HEK293 (cell line): ENCODE data around the gene LRCH4.

Source experiments
- BCL11B ChIP-seq: fragments of 450-650 bp; formaldehyde crosslinking; IDR thresholded peaks from 2 replicates; pipeline ENCODE4 v1.5.1; 2016; ENCODE audit warnings: low read depth, missing biosample characterization, missing genetic modification characterization
- EGR2 ChIP-seq: fragments of 450-650 bp; formaldehyde crosslinking; IDR thresholded peaks from 2 replicates; pipeline ENCODE4 v1.5.1; 2016; ENCODE audit warnings: low read depth, missing biosample characterization, missing genetic modification characterization
- GLIS1 ChIP-seq: fragments of 450-650 bp; formaldehyde crosslinking; IDR thresholded peaks from 2 replicates; pipeline ENCODE4 v1.5.1; 2016; ENCODE audit warnings: missing biosample characterization, missing genetic modification characterization
- GLIS2 ChIP-seq: fragments of 450-650 bp; formaldehyde crosslinking; IDR thresholded peaks from 2 replicates; pipeline ENCODE4 v1.5.1; 2016; ENCODE audit warnings: missing biosample characterization, missing genetic modification characterization
- KLF10 ChIP-seq: fragments of 450-650 bp; IDR thresholded peaks from 2 replicates; pipeline ENCODE4 v1.5.1; 2018; ENCODE audit warnings: missing biosample characterization, mild to moderate bottlenecking, missing genetic modification characterization
- OSR2 ChIP-seq: fragments of 450-650 bp; formaldehyde crosslinking; IDR thresholded peaks from 2 replicates; pipeline ENCODE4 v1.5.1; 2016; ENCODE audit warnings: missing biosample characterization, missing genetic modification characterization
- OVOL3 ChIP-seq: fragments of 450-650 bp; formaldehyde crosslinking; IDR thresholded peaks from 2 replicates; pipeline ENCODE4 v1.5.1; 2016; ENCODE audit warnings: missing biosample characterization, missing genetic modification characterization
- PRDM1 ChIP-seq: fragments of 450-650 bp; formaldehyde crosslinking; IDR thresholded peaks from 2 replicates; pipeline ENCODE4; 2016; ENCODE audit warnings: missing biosample characterization, missing genetic modification characterization
- SALL2 ChIP-seq: fragments of 450-650 bp; formaldehyde crosslinking; IDR thresholded peaks from 2 replicates; pipeline ENCODE4 v1.5.0; 2017; ENCODE audit warnings: missing biosample characterization, mild to moderate bottlenecking, missing genetic modification characterization, borderline replicate concordance
- SETDB1 ChIP-seq: IDR thresholded peaks from one replicate; pipeline ENCODE4 v1.6.1; 2017; ENCODE audit warnings: mild to moderate bottlenecking, low read length, moderate library complexity, mixed read lengths; ENCODE audit not compliant: insufficient read length
- TCF7L2 ChIP-seq: IDR thresholded peaks from 2 replicates; pipeline ENCODE4 v1.6.1; 2011; ENCODE audit warnings: low read depth, mild to moderate bottlenecking, inconsistent platforms, low read length, moderate library complexity, borderline replicate concordance
- ZBTB8A ChIP-seq: fragments of 450-650 bp; formaldehyde crosslinking; IDR thresholded peaks from 2 replicates; pipeline ENCODE4 v1.5.1; 2016; ENCODE audit warnings: missing biosample characterization, missing genetic modification characterization
- ZIC2 ChIP-seq: fragments of 450-650 bp; formaldehyde crosslinking; IDR thresholded peaks from 2 replicates; pipeline ENCODE4 v1.5.1; 2016; ENCODE audit warnings: missing biosample characterization, missing genetic modification characterization
- ZNF146 ChIP-seq: fragments of 450-650 bp; formaldehyde crosslinking; IDR thresholded peaks from 2 replicates; pipeline ENCODE4 v1.5.1; 2016; ENCODE audit warnings: missing biosample characterization, missing genetic modification characterization
- ZNF174 ChIP-seq: fragments of 450-650 bp; formaldehyde crosslinking; IDR thresholded peaks from 2 replicates; pipeline ENCODE4 v1.5.0; 2017; ENCODE audit warnings: missing biosample characterization, mild to moderate bottlenecking, missing genetic modification characterization
- ZNF416 ChIP-seq: fragments of 450-650 bp; formaldehyde crosslinking; IDR thresholded peaks from 2 replicates; pipeline ENCODE4 v1.5.1; 2016; ENCODE audit warnings: missing biosample characterization, missing genetic modification characterization
- ZNF473 ChIP-seq: fragments of 450-650 bp; formaldehyde crosslinking; IDR thresholded peaks from 2 replicates; pipeline ENCODE4 v1.5.1; 2017; ENCODE audit warnings: missing biosample characterization, missing genetic modification characterization
- ZNF529 ChIP-seq: fragments of 450-650 bp; formaldehyde crosslinking; IDR thresholded peaks from 2 replicates; pipeline ENCODE4 v1.5.1; 2017; ENCODE audit warnings: missing genetic modification characterization, missing biosample characterization; ENCODE audit not compliant: insufficient replicate concordance
- ZNF555 ChIP-seq: fragments of 450-650 bp; formaldehyde crosslinking; conservative IDR thresholded peaks from 2 replicates; pipeline ENCODE4 v1.5.1; 2017; ENCODE audit warnings: missing biosample characterization, mild to moderate bottlenecking, missing genetic modification characterization, inconsistent platforms
- ZNF560 ChIP-seq: fragments of 450-650 bp; formaldehyde crosslinking; IDR thresholded peaks from 2 replicates; pipeline ENCODE4 v1.5.1; 2017; ENCODE audit warnings: missing biosample characterization, missing genetic modification characterization, borderline replicate concordance
- ZNF610 ChIP-seq: fragments of 450-650 bp; formaldehyde crosslinking; IDR thresholded peaks from 2 replicates; pipeline ENCODE4 v1.5.1; 2016; ENCODE audit warnings: missing biosample characterization, missing genetic modification characterization, borderline replicate concordance
- ZNF830 ChIP-seq: fragments of 450-650 bp; IDR thresholded peaks from 2 replicates; pipeline ENCODE4 v1.5.0; 2018; ENCODE audit warnings: missing biosample characterization, missing genetic modification characterization, low read depth, mild to moderate bottlenecking, moderate library complexity
- ZSCAN16 ChIP-seq: fragments of 450-650 bp; formaldehyde crosslinking; IDR thresholded peaks from 2 replicates; pipeline ENCODE4 v1.5.1; 2016; ENCODE audit warnings: missing biosample characterization, missing genetic modification characterization
- ZSCAN30 ChIP-seq: fragments of 450-650 bp; IDR thresholded peaks from 2 replicates; pipeline ENCODE4 v1.5.1; 2018; ENCODE audit warnings: missing biosample characterization, mild to moderate bottlenecking, missing genetic modification characterization, moderate library complexity
- TF ChIP-seq, protein P1 (sequence below): fragments of 450-650 bp; formaldehyde crosslinking; IDR thresholded peaks from 2 replicates; pipeline ENCODE4 v1.5.1; 2016; ENCODE audit warnings: missing biosample characterization, missing genetic modification characterization
- TF ChIP-seq, protein P2 (sequence below): fragments of 450-650 bp; formaldehyde crosslinking; IDR thresholded peaks from 2 replicates; pipeline ENCODE4 v1.5.1; 2016; ENCODE audit warnings: missing biosample characterization, missing genetic modification characterization
- TF ChIP-seq, protein P3 (sequence below): fragments of 450-650 bp; formaldehyde crosslinking; IDR thresholded peaks from 2 replicates; pipeline ENCODE4 v1.5.1; 2016; ENCODE audit warnings: missing biosample characterization, missing genetic modification characterization
- TF ChIP-seq, protein P4 (sequence below): fragments of 450-650 bp; formaldehyde crosslinking; IDR thresholded peaks from 2 replicates; pipeline ENCODE4 v1.5.1; 2016; ENCODE audit warnings: missing biosample characterization, missing genetic modification characterization
- TF ChIP-seq, protein P5 (sequence below): fragments of 450-650 bp; IDR thresholded peaks from 2 replicates; pipeline ENCODE4 v1.5.1; 2018; ENCODE audit warnings: missing biosample characterization, missing genetic modification characterization

Gene LRCH4

DNA sequence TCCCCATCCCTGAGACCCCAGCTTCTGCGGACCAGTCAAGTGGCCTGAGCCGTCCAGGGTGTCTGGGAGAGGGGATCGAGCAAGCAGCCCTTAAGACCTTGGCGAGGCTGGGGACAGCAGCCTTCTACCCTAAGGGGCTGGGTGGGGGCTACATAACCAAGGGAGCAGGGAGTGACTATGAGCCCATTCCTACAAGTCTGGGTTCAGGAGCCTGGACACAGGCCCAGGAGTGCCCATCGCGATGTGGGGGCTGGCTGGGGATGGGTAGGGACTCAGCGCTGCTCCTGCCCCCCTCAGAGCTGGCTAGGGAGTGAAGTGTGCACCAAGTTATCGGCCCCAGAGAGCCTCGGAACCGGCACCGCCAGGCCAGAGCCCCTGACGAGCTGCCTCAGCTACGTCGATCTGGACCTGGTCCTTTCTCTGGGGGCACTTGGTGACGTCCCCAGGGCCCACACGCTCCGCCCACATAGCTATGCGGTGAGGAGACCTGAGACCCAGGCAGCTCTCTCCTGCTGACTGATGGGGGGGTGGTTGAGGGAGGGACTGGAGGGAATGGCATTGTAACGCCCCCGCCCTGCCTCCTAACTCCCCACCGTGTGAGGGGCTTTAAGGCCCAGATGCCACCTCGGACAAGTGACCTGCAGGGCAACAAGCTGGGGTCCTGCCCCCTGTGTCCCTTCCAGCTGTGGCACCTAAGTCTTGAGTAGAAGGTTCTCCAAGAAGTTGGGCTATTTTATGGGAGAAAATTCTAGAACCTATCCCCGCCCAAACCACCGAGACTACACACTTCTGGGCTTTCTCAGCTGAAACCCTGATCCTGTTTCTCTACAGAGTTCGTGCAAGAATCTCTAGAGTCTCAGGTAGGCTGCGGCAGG, 14.7 kb downstream of the LRCH4 start (continued):
- TF ChIP-seq ZNF830 (tag by site-specific recombination) (no peak), ZIC2 (tag by site-specific recombination) (peak; percentile 48), ZSCAN16 (tag by site-specific recombination) (no peak), ZBTB8A (tag by site-specific recombination) (no peak), ZNF473 (no peak), ZNF555 (no peak), GLIS2 (tag by site-specific recombination) (peak; percentile 81), ZNF146 (tag by site-specific recombination) (no peak), ZNF174 (no peak), KLF10 (tag by site-specific recombination) (no peak), EGR2 (peak; percentile 82), ZNF416 (tag by site-specific recombination) (no peak), OSR2 (no peak), PRDM1 (tag by site-specific recombination) (no peak), GLIS1 (tag by site-specific recombination) (peak; percentile 70), ZNF560 (no peak), TCF7L2 (no peak), BCL11B (tag by site-specific recombination) (no peak), ZNF610 (no peak), ZNF529 (tag by site-specific recombination) (no peak), SETDB1 (no peak), SALL2 (tag by site-specific recombination) (no peak), OVOL3 (tag by site-specific recombination) (no peak), ZSCAN30 (tag by site-specific recombination) (no peak)
- TF ChIP-seq, protein P1, sequence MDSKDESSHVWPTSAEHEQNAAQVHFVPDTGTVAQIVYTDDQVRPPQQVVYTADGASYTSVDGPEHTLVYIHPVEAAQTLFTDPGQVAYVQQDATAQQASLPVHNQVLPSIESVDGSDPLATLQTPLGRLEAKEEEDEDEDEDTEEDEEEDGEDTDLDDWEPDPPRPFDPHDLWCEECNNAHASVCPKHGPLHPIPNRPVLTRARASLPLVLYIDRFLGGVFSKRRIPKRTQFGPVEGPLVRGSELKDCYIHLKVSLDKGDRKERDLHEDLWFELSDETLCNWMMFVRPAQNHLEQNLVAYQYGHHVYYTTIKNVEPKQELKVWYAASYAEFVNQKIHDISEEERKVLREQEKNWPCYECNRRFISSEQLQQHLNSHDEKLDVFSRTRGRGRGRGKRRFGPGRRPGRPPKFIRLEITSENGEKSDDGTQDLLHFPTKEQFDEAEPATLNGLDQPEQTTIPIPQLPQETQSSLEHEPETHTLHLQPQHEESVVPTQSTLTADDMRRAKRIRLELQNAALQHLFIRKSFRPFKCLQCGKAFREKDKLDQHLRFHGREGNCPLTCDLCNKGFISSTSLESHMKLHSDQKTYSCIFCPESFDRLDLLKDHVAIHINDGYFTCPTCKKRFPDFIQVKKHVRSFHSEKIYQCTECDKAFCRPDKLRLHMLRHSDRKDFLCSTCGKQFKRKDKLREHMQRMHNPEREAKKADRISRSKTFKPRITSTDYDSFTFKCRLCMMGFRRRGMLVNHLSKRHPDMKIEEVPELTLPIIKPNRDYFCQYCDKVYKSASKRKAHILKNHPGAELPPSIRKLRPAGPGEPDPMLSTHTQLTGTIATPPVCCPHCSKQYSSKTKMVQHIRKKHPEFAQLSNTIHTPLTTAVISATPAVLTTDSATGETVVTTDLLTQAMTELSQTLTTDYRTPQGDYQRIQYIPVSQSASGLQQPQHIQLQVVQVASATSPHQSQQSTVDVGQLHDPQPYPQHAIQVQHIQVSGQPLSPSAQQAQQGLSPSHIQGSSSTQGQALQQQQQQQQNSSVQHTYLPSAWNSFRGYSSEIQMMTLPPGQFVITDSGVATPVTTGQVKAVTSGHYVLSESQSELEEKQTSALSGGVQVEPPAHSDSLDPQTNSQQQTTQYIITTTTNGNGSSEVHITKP (tag by site-specific recombination) = peak; percentile 66
- TF ChIP-seq, protein P2, sequence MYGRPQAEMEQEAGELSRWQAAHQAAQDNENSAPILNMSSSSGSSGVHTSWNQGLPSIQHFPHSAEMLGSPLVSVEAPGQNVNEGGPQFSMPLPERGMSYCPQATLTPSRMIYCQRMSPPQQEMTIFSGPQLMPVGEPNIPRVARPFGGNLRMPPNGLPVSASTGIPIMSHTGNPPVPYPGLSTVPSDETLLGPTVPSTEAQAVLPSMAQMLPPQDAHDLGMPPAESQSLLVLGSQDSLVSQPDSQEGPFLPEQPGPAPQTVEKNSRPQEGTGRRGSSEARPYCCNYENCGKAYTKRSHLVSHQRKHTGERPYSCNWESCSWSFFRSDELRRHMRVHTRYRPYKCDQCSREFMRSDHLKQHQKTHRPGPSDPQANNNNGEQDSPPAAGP (tag by site-specific recombination) = no peak
- TF ChIP-seq, protein P3, sequence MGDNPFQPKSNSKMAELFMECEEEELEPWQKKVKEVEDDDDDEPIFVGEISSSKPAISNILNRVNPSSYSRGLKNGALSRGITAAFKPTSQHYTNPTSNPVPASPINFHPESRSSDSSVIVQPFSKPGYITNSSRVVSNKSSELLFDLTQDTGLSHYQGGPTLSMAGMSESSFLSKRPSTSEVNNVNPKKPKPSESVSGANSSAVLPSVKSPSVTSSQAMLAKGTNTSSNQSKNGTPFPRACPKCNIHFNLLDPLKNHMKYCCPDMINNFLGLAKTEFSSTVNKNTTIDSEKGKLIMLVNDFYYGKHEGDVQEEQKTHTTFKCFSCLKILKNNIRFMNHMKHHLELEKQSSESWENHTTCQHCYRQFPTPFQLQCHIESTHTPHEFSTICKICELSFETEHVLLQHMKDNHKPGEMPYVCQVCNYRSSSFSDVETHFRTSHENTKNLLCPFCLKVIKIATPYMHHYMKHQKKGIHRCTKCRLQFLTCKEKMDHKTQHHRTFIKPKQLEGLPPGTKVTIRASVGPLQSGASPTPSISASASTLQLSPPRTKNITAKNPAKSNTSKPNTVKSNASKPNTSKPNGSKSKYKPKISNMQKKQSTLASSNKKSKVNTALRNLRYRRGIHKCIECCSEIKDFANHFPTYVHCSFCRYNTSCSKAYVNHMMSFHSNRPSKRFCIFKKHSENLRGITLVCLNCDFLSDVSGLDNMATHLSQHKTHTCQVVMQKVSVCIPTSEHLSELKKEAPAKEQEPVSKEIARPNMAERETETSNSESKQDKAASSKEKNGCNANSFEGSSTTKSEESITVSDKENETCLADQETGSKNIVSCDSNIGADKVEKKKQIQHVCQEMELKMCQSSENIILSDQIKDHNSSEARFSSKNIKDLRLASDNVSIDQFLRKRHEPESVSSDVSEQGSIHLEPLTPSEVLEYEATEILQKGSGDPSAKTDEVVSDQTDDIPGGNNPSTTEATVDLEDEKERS = no peak
- TF ChIP-seq, protein P4, sequence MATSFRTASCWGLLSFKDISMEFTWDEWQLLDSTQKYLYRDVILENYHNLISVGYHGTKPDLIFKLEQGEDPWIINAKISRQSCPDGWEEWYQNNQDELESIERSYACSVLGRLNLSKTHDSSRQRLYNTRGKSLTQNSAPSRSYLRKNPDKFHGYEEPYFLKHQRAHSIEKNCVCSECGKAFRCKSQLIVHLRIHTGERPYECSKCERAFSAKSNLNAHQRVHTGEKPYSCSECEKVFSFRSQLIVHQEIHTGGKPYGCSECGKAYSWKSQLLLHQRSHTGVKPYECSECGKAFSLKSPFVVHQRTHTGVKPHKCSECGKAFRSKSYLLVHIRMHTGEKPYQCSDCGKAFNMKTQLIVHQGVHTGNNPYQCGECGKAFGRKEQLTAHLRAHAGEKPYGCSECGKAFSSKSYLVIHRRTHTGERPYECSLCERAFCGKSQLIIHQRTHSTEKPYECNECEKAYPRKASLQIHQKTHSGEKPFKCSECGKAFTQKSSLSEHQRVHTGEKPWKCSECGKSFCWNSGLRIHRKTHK (tag by site-specific recombination) = no peak
- TF ChIP-seq, protein P5, sequence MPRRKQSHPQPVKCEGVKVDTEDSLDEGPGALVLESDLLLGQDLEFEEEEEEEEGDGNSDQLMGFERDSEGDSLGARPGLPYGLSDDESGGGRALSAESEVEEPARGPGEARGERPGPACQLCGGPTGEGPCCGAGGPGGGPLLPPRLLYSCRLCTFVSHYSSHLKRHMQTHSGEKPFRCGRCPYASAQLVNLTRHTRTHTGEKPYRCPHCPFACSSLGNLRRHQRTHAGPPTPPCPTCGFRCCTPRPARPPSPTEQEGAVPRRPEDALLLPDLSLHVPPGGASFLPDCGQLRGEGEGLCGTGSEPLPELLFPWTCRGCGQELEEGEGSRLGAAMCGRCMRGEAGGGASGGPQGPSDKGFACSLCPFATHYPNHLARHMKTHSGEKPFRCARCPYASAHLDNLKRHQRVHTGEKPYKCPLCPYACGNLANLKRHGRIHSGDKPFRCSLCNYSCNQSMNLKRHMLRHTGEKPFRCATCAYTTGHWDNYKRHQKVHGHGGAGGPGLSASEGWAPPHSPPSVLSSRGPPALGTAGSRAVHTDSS (tag by site-specific recombination) = no peak
